Keratinocyte (primary cell): Measurements from ENCODE around the gene NFATC3. TPM values are rescaled to one million over a fixed set of nuclear protein-coding genes. Genes with fewer than 3 reads are reported as not detected.

ENCODE experiments used
- DNase-seq: peaks from one replicate; pipeline ENCODE4 v3.0.0-alpha.2; 2011; ENCODE audit warnings: low read depth, missing footprints, low spot score
- FAIRE-seq: peaks from 2 replicates; lab custom pipeline; 2011; peaks lifted over from hg19 to GRCh38; lab: Jason Lieb, UNC
- H2AFZ ChIP-seq: 2 replicates; pipeline ENCODE4 v1.6.0; 2012; ENCODE audit warnings: low read length, control low read depth, inconsistent platforms; ENCODE audit not compliant: control insufficient read depth
- H3K27ac ChIP-seq: 2 replicates; pipeline ENCODE4 v1.5.1; 2011; ENCODE audit warnings: low read length; ENCODE audit not compliant: control insufficient read depth, insufficient read depth
- H3K27me3 ChIP-seq: 3 replicates; pipeline ENCODE4 v1.6.0; 2011; ENCODE audit warnings: low read length; ENCODE audit not compliant: control insufficient read depth, insufficient read depth; ENCODE audit errors: extremely low read depth
- H3K36me3 ChIP-seq, 2 experiments: 2 replicates in 1 of 2; 3 replicates in 1 of 2; pipeline ENCODE4 v1.5.1; 2011; ENCODE audit warnings: low read length in 2 of 2, mild to moderate bottlenecking in 1 of 2; ENCODE audit not compliant: control insufficient read depth in 2 of 2, insufficient read depth in 2 of 2; ENCODE audit errors: extremely low read depth in 1 of 2
- H3K4me1 ChIP-seq: 3 replicates; pipeline ENCODE4 v1.5.1; 2011; ENCODE audit warnings: low read length; ENCODE audit not compliant: control insufficient read depth, insufficient read depth; ENCODE audit errors: extremely low read depth
- H3K4me2 ChIP-seq: 3 replicates; pipeline ENCODE4 v1.6.0; 2011; ENCODE audit warnings: low read depth, low read length; ENCODE audit not compliant: control insufficient read depth, insufficient read depth; ENCODE audit errors: extremely low read depth
- H3K4me3 ChIP-seq, 3 experiments: fragments of 200-600 bp in 1 of 3; sonication (generic) in 1 of 3; 2 replicates in 2 of 3; 3 replicates in 1 of 3; pipeline ENCODE4 v1.5.1; 2011 to 2016; ENCODE audit warnings: low read length in 3 of 3, mild to moderate bottlenecking in 3 of 3, control low read depth in 2 of 3, inconsistent platforms in 1 of 3, low read depth in 1 of 3, mixed read lengths in 1 of 3, mixed run types in 1 of 3, moderate library complexity in 1 of 3; ENCODE audit not compliant: control insufficient read depth in 2 of 3, insufficient read depth in 2 of 3; ENCODE audit errors: extremely low read depth in 1 of 3
- H3K79me2 ChIP-seq: 2 replicates; pipeline ENCODE4 v1.6.0; 2012; ENCODE audit warnings: low read length; ENCODE audit not compliant: control insufficient read depth, insufficient read depth
- H3K9ac ChIP-seq: 3 replicates; pipeline ENCODE4 v1.6.0; 2011; ENCODE audit warnings: low read length; ENCODE audit not compliant: control insufficient read depth, insufficient read depth; ENCODE audit errors: extremely low read depth
- H3K9me1 ChIP-seq: 3 replicates; pipeline ENCODE4 v1.6.0; 2011; ENCODE audit warnings: low read length; ENCODE audit not compliant: control insufficient read depth, insufficient read depth; ENCODE audit errors: extremely low read depth
- H3K9me3 ChIP-seq: 2 replicates; pipeline ENCODE4 v1.5.1; 2012; ENCODE audit warnings: low read depth, low read length; ENCODE audit not compliant: control insufficient read depth
- H4K20me1 ChIP-seq: 3 replicates; pipeline ENCODE4 v1.6.0; 2011; ENCODE audit warnings: low read length; ENCODE audit not compliant: control insufficient read depth, insufficient read depth; ENCODE audit errors: extremely low read depth
- EZH2 ChIP-seq: IDR thresholded peaks from one replicate; pipeline ENCODE4 v1.6.1; 2012; ENCODE audit warnings: inconsistent platforms, mild to moderate bottlenecking, low read length, moderate library complexity
- dilution Hi-C: fragments of 300-500 bp; cut with MboI; formaldehyde crosslinking; loops from one replicate; pipeline ENCODE4 v1.7.0; 2020; ENCODE audit warnings: low sequenced_read_pairs; ENCODE audit not compliant: extremely low pct_ligation_motif_present
- polyA plus RNA-seq, 5 experiments: library from polyadenylated mRNA; depleted of rRNA in 3 of 5; stranded (reverse) in 3 of 5; stranded (forward) in 1 of 5; unstranded in 1 of 5; fragments of >200 nt; gene quantifications; 1 replicate in 1 of 5; 2 replicates in 3 of 5; 3 replicates in 1 of 5; pipeline versions ENCODE4 v1.2.1 to v1.2.3, GENCODE V29; 2011 to 2012; ENCODE audit warnings: missing spikeins in 2 of 5, low read depth in 1 of 5, low replicate concordance in 1 of 5
- TF ChIP-seq, protein P1 (sequence below), 3 experiments: IDR thresholded peaks in 1 of 3; conservative IDR thresholded peaks in 1 of 3; optimal IDR thresholded peaks in 1 of 3; 2 replicates in 2 of 3; 3 replicates in 1 of 3; pipeline versions ENCODE3 to v1.5.1; 2011; ENCODE audit warnings: low read length in 3 of 3, mild to moderate bottlenecking in 3 of 3, moderate library complexity in 2 of 3, control low read depth in 1 of 3, inconsistent platforms in 1 of 3; ENCODE audit not compliant: insufficient read depth in 2 of 3; ENCODE audit errors: extremely low read depth in 1 of 3

NFATC3 gene
- polyA plus RNA-seq, 1 donor (not counting 4 experiments of a cell fraction or from before 2014, with no cell fraction given): 11.5 TPM

DNA sequence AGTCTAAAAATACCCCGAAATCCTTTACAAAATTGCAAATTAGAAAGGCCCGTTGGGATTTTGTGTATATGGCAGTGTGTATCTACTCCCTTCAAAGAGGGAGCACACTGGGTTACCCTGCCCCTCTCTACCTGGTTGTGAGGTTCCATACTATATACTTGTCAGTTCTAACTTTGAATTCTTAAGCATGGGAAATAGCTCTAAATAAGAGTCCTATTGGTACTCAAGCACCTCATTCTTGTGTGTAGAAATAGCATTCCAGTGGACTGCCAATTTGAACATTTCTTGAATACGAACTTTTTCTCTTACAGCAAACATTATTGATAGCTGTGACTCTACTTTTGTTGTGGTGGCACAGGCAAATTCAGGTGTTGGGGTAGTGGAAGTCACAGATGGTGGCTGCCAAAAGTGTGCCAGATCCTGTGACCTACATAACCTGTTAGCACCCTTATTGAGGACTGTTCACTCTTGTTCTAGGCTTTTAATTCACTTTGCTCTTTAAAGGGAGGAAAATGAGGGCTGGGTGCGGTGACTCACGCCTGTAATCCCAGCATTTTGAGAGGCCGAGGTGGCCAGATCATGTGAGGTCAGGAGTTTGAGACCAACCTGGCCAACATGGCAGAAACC lies 134.7 kb downstream of the NFATC3 start:
- no peak overlapping the region for H3K4me2 ChIP-seq
- H3K9me1 ChIP-seq: no peaks in the 10 kb centered on the region
- no peak overlapping the region for H3K9ac ChIP-seq
- no peaks in the 10 kb centered on the region for H3K36me3 ChIP-seq
- TF ChIP-seq, protein P1, sequence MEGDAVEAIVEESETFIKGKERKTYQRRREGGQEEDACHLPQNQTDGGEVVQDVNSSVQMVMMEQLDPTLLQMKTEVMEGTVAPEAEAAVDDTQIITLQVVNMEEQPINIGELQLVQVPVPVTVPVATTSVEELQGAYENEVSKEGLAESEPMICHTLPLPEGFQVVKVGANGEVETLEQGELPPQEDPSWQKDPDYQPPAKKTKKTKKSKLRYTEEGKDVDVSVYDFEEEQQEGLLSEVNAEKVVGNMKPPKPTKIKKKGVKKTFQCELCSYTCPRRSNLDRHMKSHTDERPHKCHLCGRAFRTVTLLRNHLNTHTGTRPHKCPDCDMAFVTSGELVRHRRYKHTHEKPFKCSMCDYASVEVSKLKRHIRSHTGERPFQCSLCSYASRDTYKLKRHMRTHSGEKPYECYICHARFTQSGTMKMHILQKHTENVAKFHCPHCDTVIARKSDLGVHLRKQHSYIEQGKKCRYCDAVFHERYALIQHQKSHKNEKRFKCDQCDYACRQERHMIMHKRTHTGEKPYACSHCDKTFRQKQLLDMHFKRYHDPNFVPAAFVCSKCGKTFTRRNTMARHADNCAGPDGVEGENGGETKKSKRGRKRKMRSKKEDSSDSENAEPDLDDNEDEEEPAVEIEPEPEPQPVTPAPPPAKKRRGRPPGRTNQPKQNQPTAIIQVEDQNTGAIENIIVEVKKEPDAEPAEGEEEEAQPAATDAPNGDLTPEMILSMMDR (optimal IDR thresholded peaks at IDR 0.05 in 1 of 3, IDR thresholded peaks at IDR 0.05 in 1 of 3, conservative IDR thresholded peaks at IDR 0.05 in 1 of 3; ENCODE audit: extremely low read depth in 1 of 3, insufficient read depth in 2 of 3, low read length in 3 of 3): no peak
- TF ChIP-seq EZH2: no peak
- dilution Hi-C loops: no loop called here
- no peaks in the 10 kb centered on the region for H3K9me3 ChIP-seq
- no peak overlapping the region for H2AFZ ChIP-seq
- no peak overlapping the region for H3K4me3 ChIP-seq
- DNase-seq: no peak
- H4K20me1 ChIP-seq: no peaks in the 10 kb centered on the region
- FAIRE-seq: no peak
- H3K4me1 ChIP-seq: no peaks in the 10 kb centered on the region
- no peak overlapping the region for H3K27ac ChIP-seq
- no peaks in the 10 kb centered on the region for H3K27me3 ChIP-seq
- no peaks in the 10 kb centered on the region for H3K79me2 ChIP-seq

GRCh38 chr16:68223072-68223471 lies 137.9 kb downstream of the NFATC3 start:
- H3K27ac ChIP-seq: no peak overlapping the region
- H3K9me3 ChIP-seq: no peaks in the 10 kb centered on the region
- no peak for TF ChIP-seq EZH2
- TF ChIP-seq, protein P1 (optimal IDR thresholded peaks at IDR 0.05 in 1 of 3, IDR thresholded peaks at IDR 0.05 in 1 of 3, conservative IDR thresholded peaks at IDR 0.05 in 1 of 3; ENCODE audit: extremely low read depth in 1 of 3, insufficient read depth in 2 of 3, low read length in 3 of 3): no peak
- H4K20me1 ChIP-seq: no peaks in the 10 kb centered on the region
- DNase-seq (no peak), FAIRE-seq (no peak)
- H3K79me2 ChIP-seq: no peaks in the 10 kb centered on the region
- no peaks in the 10 kb centered on the region for H3K4me1 ChIP-seq
- H3K9me1 ChIP-seq: no peaks in the 10 kb centered on the region
- H2AFZ ChIP-seq: no peak overlapping the region
- peaks cover 5 to 6% of the 10 kb centered on the region in 2 experiments for H3K36me3 ChIP-seq
- no peak overlapping the region for H3K9ac ChIP-seq
- H3K4me2 ChIP-seq: no peak overlapping the region
- no peaks in the 10 kb centered on the region for H3K27me3 ChIP-seq
- H3K4me3 ChIP-seq: no peak overlapping the region
- dilution Hi-C loops: no loop called here
